Astrocyte of the spinal cord (primary cell): ENCODE data around the gene ZBED2.
A peak's percentile ranks its signal among the peaks of the same experiment; 100 is the strongest.

Experiments used
- DNase-seq: peaks from one replicate; pipeline ENCODE4 v3.0.0; 2011; ENCODE audit warnings: low read depth, low spot score
- H3K4me3 ChIP-seq: 2 replicates; pipeline ENCODE4 v1.5.1; 2011; ENCODE audit warnings: low read depth, mild to moderate bottlenecking, low read length, moderate library complexity
- CTCF ChIP-seq: IDR thresholded peaks from 2 replicates; pipeline ENCODE4 v1.5.1; 2012; ENCODE audit warnings: low read depth, mild to moderate bottlenecking, low read length, inconsistent platforms
- in situ Hi-C: cut with HindIII; loops from 2 replicates; pipeline ENCODE4 v1.10.0; 2017; ENCODE audit warnings: low sequenced_read_pairs

Gene ZBED2

GRCh38 chr3:111596328-111596727 lies 1.2 kb upstream of the ZBED2 start:
- in situ Hi-C loops = no loop called here
- no peak for TF ChIP-seq CTCF
- no peak overlapping the region for H3K4me3 ChIP-seq
- no peak for DNase-seq

DNA sequence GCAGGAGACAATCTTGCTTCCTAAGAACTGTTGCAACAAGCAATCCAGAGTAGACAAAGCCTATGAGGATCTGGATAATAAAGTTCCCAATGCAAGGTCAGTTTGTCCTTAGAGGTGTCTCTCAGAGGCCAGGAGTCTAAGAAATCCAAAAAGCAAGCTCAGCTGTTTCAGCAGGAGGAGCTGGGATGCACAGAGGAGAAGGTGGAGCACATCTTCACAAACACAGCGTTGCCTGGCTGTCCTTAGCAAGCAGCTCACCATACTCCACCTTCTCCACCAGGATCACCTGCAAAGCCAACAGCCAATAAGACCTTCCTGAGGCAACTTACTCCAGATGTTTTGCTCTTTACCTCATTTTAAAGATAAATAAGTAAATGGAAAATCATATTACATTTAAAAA lies 365 bp downstream of the ZBED2 start:
- in situ Hi-C loops = no loop called here
- no peak overlapping the region for H3K4me3 ChIP-seq
- no peak for TF ChIP-seq CTCF
- no peak for DNase-seq

DNA sequence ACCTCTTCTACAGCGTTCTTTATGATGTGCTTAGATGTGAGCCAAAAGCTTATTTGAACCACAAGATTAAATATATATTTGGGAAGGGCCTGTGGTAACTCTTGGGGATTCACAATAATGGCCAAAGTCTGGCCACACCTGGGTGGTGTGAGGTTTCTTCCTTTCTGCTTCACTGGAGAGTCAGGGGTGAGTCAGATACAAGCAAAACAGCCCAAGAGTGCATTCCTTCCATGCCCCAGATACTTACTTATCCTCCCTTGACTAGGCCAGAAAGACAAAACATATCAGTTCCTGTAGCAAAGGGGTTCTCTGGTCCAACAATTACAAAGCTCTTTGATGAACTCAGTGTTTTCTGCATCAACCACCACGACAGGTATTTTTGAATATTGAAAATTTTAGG lies 941 bp downstream of the ZBED2 start:
- TF ChIP-seq CTCF = no peak
- DNase-seq = peak; percentile 80
- in situ Hi-C loops = no loop called here
- H3K4me3 ChIP-seq = no peak overlapping the region

GRCh38 chr3:111593666-111594065 lies 1.5 kb downstream of the ZBED2 start:
- no peak for DNase-seq
- no peak overlapping the region for H3K4me3 ChIP-seq
- in situ Hi-C loops = no loop called here
- TF ChIP-seq CTCF = no peak

DNA sequence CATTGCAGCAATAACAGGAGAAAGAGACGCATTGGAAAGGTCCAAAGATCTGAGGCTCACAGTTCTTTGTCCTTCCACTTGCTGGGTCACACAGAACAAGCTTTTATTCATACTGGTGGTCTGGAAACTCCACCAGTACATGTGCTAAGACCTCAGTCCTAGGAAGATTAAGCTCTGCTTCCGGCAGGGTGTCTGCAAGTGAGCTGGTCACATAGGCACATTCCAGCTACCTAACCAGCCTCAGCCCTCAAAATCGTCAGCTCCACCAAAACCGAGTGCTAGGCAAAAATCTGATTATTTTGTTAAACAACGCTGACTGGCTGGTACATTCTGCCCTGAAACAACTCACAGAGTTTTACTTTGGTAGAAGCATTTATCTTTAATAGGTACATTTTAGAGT lies 2.2 kb downstream of the ZBED2 start:
- in situ Hi-C loops = no loop called here
- no peak for DNase-seq
- TF ChIP-seq CTCF = no peak
- no peak overlapping the region for H3K4me3 ChIP-seq

- in situ Hi-C loops = no loop called here
- peak; percentile 22 for DNase-seq
- no peak overlapping the region for H3K4me3 ChIP-seq
- no peak for TF ChIP-seq CTCF
Measured at GRCh38 chr3:111592143-111592542, 3.0 kb downstream of the ZBED2 start.

DNA sequence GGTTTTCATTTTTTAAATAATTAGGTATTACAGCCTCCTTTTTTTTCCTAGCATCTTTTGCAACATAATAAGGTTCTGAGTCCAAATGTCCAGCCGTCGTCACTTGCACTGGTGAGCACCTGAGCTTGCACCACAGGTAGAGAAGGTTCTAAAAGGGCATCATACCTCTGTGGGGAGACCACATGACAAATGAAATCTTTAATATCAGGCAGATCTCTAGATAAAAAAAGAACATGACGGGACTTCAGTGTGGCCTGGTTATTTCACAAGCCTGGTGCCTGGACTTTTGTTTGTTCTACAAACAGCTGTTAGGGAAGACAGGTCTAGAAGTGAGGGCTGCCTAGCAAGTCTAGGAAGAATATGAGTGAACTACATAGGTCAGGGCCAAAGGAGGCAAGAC lies 3.6 kb downstream of the ZBED2 start:
- TF ChIP-seq CTCF = no peak
- H3K4me3 ChIP-seq = no peak overlapping the region
- in situ Hi-C loops = no loop called here
- DNase-seq = no peak
